HepG2 (cell line): ENCODE results near the gene AKR1C2. TPM values are rescaled to one million over a fixed set of nuclear protein-coding genes. Genes with fewer than 3 reads are reported as not detected.
A peak's percentile ranks its signal among the peaks of the same experiment; 100 is the strongest.

Experiments used
- ARNT2 ChIP-seq: sonication (generic); formaldehyde crosslinking; IDR thresholded peaks from 2 replicates; pipeline ENCODE4 v1.8.0; 2022; ENCODE audit warnings: mild to moderate bottlenecking, low read depth, missing genetic modification reagents, moderate library complexity
- CEBPG ChIP-seq: IDR thresholded peaks from 2 replicates; pipeline ENCODE4 v1.6.1; 2016
- ELF4 ChIP-seq: sonication (generic); formaldehyde crosslinking; IDR thresholded peaks from 2 replicates; pipeline ENCODE4 v1.5.0; 2020; ENCODE audit warnings: missing genetic modification reagents, mild to moderate bottlenecking, moderate library complexity, borderline replicate concordance
- FLYWCH1 ChIP-seq: sonication (generic); formaldehyde crosslinking; IDR thresholded peaks from 2 replicates; pipeline ENCODE4 v1.8.1; 2023; ENCODE audit warnings: mild to moderate bottlenecking, missing genetic modification reagents
- FOXC1 ChIP-seq: sonication (generic); formaldehyde crosslinking; IDR thresholded peaks from 2 replicates; pipeline ENCODE4 v1.8.0; 2022; ENCODE audit warnings: mild to moderate bottlenecking, missing genetic modification reagents, borderline replicate concordance
- MTA1 ChIP-seq: sonication (generic); formaldehyde crosslinking; IDR thresholded peaks from 2 replicates; pipeline ENCODE4 v1.4.0; 2020; ENCODE audit warnings: missing genetic modification reagents, mild to moderate bottlenecking, borderline replicate concordance
- NAIF1 ChIP-seq: sonication (generic); formaldehyde crosslinking; IDR thresholded peaks from 2 replicates; pipeline ENCODE4 v1.5.0; 2020; ENCODE audit warnings: mild to moderate bottlenecking, missing genetic modification reagents, borderline replicate concordance
- NCOR1 ChIP-seq: fragments of 200-600 bp; sonication (generic); IDR thresholded peaks from 2 replicates; pipeline ENCODE4 v1.7.0; 2017; ENCODE audit warnings: antibody characterized with exemption, low read length, borderline replicate concordance
- RCOR2 ChIP-seq: IDR thresholded peaks from 2 replicates; pipeline ENCODE4 v1.6.1; 2016; ENCODE audit warnings: missing biosample characterization, missing genetic modification reagents
- SALL2 ChIP-seq: sonication (generic); formaldehyde crosslinking; IDR thresholded peaks from 2 replicates; pipeline ENCODE4 v1.8.1; 2023; ENCODE audit warnings: mild to moderate bottlenecking, missing genetic modification reagents, inconsistent platforms
- SNAPC4 ChIP-seq: sonication (generic); formaldehyde crosslinking; IDR thresholded peaks from 2 replicates; pipeline ENCODE4 v1.4.0; 2020; ENCODE audit warnings: mild to moderate bottlenecking, missing genetic modification reagents
- TBP ChIP-seq: sonication (generic); formaldehyde crosslinking; IDR thresholded peaks from 2 replicates; pipeline ENCODE4 v1.5.0; 2020; ENCODE audit warnings: missing genetic modification reagents
- TEAD2 ChIP-seq: sonication (generic); formaldehyde crosslinking; IDR thresholded peaks from 2 replicates; pipeline ENCODE4 v1.9.0; 2021; ENCODE audit warnings: missing genetic modification reagents
- XBP1 ChIP-seq: sonication (generic); formaldehyde crosslinking; IDR thresholded peaks from 2 replicates; pipeline ENCODE4 v1.5.0; 2020; ENCODE audit warnings: missing genetic modification reagents
- ZFP91 ChIP-seq: sonication (generic); formaldehyde crosslinking; IDR thresholded peaks from 2 replicates; pipeline ENCODE4 v1.9.0; 2022; ENCODE audit warnings: missing genetic modification reagents, mild to moderate bottlenecking, borderline replicate concordance
- ZNF10 ChIP-seq: sonication (generic); formaldehyde crosslinking; IDR thresholded peaks from 2 replicates; pipeline ENCODE4 v1.4.0; 2020; ENCODE audit warnings: mild to moderate bottlenecking, low read depth, missing genetic modification reagents, borderline replicate concordance
- ZNF550 ChIP-seq: sonication (generic); formaldehyde crosslinking; IDR thresholded peaks from 2 replicates; pipeline ENCODE4 v1.4.0; 2020; ENCODE audit warnings: mild to moderate bottlenecking, missing genetic modification reagents, borderline replicate concordance
- ZNF572 ChIP-seq: sonication (generic); formaldehyde crosslinking; IDR thresholded peaks from 2 replicates; pipeline ENCODE4 v1.5.1; 2020; ENCODE audit warnings: mild to moderate bottlenecking, missing genetic modification reagents
- ZNF574 ChIP-seq: sonication (generic); formaldehyde crosslinking; IDR thresholded peaks from 2 replicates; pipeline ENCODE4 v1.4.0; 2020; ENCODE audit warnings: missing genetic modification reagents
- ZNF792 ChIP-seq: IDR thresholded peaks from 2 replicates; pipeline ENCODE4 v1.6.1; 2016
- ZSCAN21 ChIP-seq: sonication (generic); formaldehyde crosslinking; IDR thresholded peaks from 2 replicates; pipeline ENCODE4 v1.8.0; 2022; ENCODE audit warnings: mild to moderate bottlenecking, missing genetic modification reagents, moderate library complexity, borderline replicate concordance
- polyA plus RNA-seq, 8 experiments: library from polyadenylated mRNA; depleted of rRNA in 3 of 8; stranded (reverse) in 7 of 8; unstranded in 1 of 8; fragments of >200 nt; fragmentation: Illumina TruSeq in 4 of 8; extraction: Trizol in 4 of 8; gene quantifications; 2 replicates each; pipeline versions ENCODE4 v1.2.1 to v1.2.3, GENCODE V29; 2011 to 2016; ENCODE audit warnings: low read depth in 4 of 8, missing spikeins in 1 of 8, mixed read lengths in 1 of 8; ENCODE audit not compliant: insufficient read depth in 1 of 8
- total RNA-seq, 5 experiments: library from RNA; depleted of rRNA; stranded (reverse); fragments of >200 nt; fragmentation: Illumina TruSeq; extraction: Trizol; gene quantifications; 2 replicates each; pipeline ENCODE4 v1.2.3, GENCODE V29; 2016; ENCODE audit warnings: low read depth in 1 of 5

Gene AKR1C2
- total and polyA plus RNA-seq, 2 of the 13 experiments (the other 11 are each of a cell fraction or from before 2014, with no cell fraction given) = 140 to 900 TPM

GRCh38 chr10:4981722-4982471, 21.8 kb downstream of the AKR1C2 start (continued):
- TF ChIP-seq ZSCAN21 (CRISPR knock-in tag) (peak; percentile 82; the same call in 1 of the 2 replicates), SNAPC4 (CRISPR knock-in tag) (no peak), SALL2 (CRISPR knock-in tag) (peak; percentile 67; the same call in 1 of the 2 replicates), ZNF572 (CRISPR knock-in tag) (no peak), NCOR1 (no peak; the same call in 1 of the 2 replicates), ZNF574 (peak; percentile 64; the same call in 1 of the 2 replicates), ZNF550 (CRISPR knock-in tag) (no peak), ELF4 (CRISPR knock-in tag) (no peak), FLYWCH1 (no peak), ZNF10 (CRISPR knock-in tag) (no peak), ZFP91 (CRISPR knock-in tag) (no peak), CEBPG (no peak), RCOR2 (CRISPR knock-in tag) (no peak), TBP (no peak), ZNF792 (no peak), XBP1 (CRISPR knock-in tag) (no peak), TEAD2 (CRISPR knock-in tag) (peak; percentile 57; the same call in 1 of the 2 replicates), ARNT2 (CRISPR knock-in tag) (peak; percentile 79; the same call in 1 of the 2 replicates), NAIF1 (CRISPR knock-in tag) (no peak), FOXC1 (peak; percentile 90), MTA1 (peak; percentile 57; the same call in 1 of the 2 replicates)
